A673 (cell line): Measurements from ENCODE around the gene CDH15.
"Not testable (repeated sequence)": the region's sequence is repeated elsewhere in the genome, so short reads cannot be mapped to it uniquely, and the experiment has no call there.

Experiments
- EZH2 ChIP-seq: fragments of 200-600 bp; sonication (generic); IDR thresholded peaks from 2 replicates; pipeline ENCODE4 v1.6.1; 2017; ENCODE audit warnings: borderline replicate concordance, low read depth, mild to moderate bottlenecking, mixed read lengths, antibody characterized with exemption, low read length; ENCODE audit not compliant: poor library complexity, severe bottlenecking
- TF ChIP-seq, protein P1 (sequence below): fragments of 300-800, 200-600 bp; sonication (generic); conservative IDR thresholded peaks from 2 replicates; pipeline ENCODE4 v1.5.1; 2017; ENCODE audit warnings: low read depth, mild to moderate bottlenecking, antibody characterized with exemption, low read length, moderate library complexity, mixed read lengths

DNA sequence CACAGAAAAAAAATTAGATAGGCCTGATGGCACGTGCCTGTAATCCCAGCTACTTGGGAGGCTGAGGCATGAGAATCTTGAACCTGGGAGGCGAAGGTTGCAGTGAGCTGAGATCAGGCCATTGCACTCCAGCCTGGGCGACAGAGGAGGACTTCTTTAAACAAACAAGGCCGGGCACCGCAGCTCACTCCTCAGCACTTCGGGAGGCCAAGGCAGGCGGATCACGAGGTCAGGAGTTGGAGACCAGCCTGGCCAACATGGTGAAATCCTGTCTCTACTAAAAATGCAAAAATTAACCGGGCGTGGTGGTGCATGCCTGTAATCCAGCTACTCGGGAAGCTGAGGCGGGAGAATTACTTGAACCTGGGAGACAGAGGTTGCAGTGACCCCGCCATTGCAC is 72.7 kb downstream of the CDH15 start:
- TF ChIP-seq, protein P1, sequence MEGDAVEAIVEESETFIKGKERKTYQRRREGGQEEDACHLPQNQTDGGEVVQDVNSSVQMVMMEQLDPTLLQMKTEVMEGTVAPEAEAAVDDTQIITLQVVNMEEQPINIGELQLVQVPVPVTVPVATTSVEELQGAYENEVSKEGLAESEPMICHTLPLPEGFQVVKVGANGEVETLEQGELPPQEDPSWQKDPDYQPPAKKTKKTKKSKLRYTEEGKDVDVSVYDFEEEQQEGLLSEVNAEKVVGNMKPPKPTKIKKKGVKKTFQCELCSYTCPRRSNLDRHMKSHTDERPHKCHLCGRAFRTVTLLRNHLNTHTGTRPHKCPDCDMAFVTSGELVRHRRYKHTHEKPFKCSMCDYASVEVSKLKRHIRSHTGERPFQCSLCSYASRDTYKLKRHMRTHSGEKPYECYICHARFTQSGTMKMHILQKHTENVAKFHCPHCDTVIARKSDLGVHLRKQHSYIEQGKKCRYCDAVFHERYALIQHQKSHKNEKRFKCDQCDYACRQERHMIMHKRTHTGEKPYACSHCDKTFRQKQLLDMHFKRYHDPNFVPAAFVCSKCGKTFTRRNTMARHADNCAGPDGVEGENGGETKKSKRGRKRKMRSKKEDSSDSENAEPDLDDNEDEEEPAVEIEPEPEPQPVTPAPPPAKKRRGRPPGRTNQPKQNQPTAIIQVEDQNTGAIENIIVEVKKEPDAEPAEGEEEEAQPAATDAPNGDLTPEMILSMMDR = not testable (repeated sequence)
- not testable (repeated sequence) for TF ChIP-seq EZH2
